ENCODE measurements around the gene MSH4.
"Not testable (repeated sequence)": the region's sequence is repeated elsewhere in the genome, so short reads cannot be mapped to it uniquely, and the experiment has no call there.

GRCh38 chr1:75783920-75784319, 12.8 kb upstream of the MSH4 start:
- not testable (repeated sequence) for TF ChIP-seq CTCF, POLR2AphosphoS5 (IDR thresholded peaks at IDR 0.05)

All from gastroesophageal sphincter (tissue), 3 donors.